Jurkat, Clone E6-1 (cell line): ENCODE results near the gene PRPSAP1.
A peak's percentile ranks its signal among the peaks of the same experiment; 100 is the strongest.

Experiments
- DNase-seq: peaks from one replicate; pipeline ENCODE4 v3.0.0-alpha.2; 2011; ENCODE audit warnings: low read depth, low spot score
- H3K4me3 ChIP-seq: 2 replicates; pipeline ENCODE4 v1.5.1; 2011; ENCODE audit warnings: mild to moderate bottlenecking, low read length, control low read depth, moderate library complexity

PRPSAP1 gene

GRCh38 chr17:76384222-76384986 is 30.7 kb upstream of the PRPSAP1 start, which contains the start of gene SPHK1:
Gene SPHK1 (plus strand): TSS chr17:76384609. CDS start chr17:76385645, 1,036 bp downstream.
- peak within 1 kb of the TSS; percentile 54 for H3K4me3 ChIP-seq
- peak; percentile 49 for DNase-seq

GRCh38 chr17:76383546-76384221 is 30.0 kb upstream of the PRPSAP1 start:
- peak overlapping the region; percentile 54 for H3K4me3 ChIP-seq
- DNase-seq = peak; percentile 47

GRCh38 chr17:76382803-76383545 is 29.3 kb upstream of the PRPSAP1 start:
- DNase-seq = no peak
- peak overlapping the region; percentile 54 for H3K4me3 ChIP-seq

GRCh38 chr17:76382351-76382802 is 28.7 kb upstream of the PRPSAP1 start:
- H3K4me3 ChIP-seq = no peak overlapping the region
- DNase-seq = no peak

- no peak overlapping the region for H3K4me3 ChIP-seq
- DNase-seq = no peak
Measured at GRCh38 chr17:76381633-76382350, 28.1 kb upstream of the PRPSAP1 start.

GRCh38 chr17:76379646-76380376 is 26.1 kb upstream of the PRPSAP1 start:
- no peak for DNase-seq
- H3K4me3 ChIP-seq = no peak overlapping the region

- H3K4me3 ChIP-seq = no peak overlapping the region
- DNase-seq = no peak
Measured at GRCh38 chr17:76379275-76379641, 25.5 kb upstream of the PRPSAP1 start.

GRCh38 chr17:76378548-76379274 is 25.0 kb upstream of the PRPSAP1 start:
- no peak overlapping the region for H3K4me3 ChIP-seq
- DNase-seq = no peak

- no peak overlapping the region for H3K4me3 ChIP-seq
- no peak for DNase-seq
Measured at GRCh38 chr17:76376318-76377133, 22.8 kb upstream of the PRPSAP1 start.

GRCh38 chr17:76371656-76372628 is 18.2 kb upstream of the PRPSAP1 start:
- DNase-seq = no peak
- H3K4me3 ChIP-seq = no peak overlapping the region

GRCh38 chr17:76370261-76370993 is 16.7 kb upstream of the PRPSAP1 start:
- H3K4me3 ChIP-seq = no peak overlapping the region
- DNase-seq = no peak

GRCh38 chr17:76369804-76370203 is 16.1 kb upstream of the PRPSAP1 start:
- no peak for DNase-seq
- H3K4me3 ChIP-seq = no peak overlapping the region

GRCh38 chr17:76369379-76369778 is 15.7 kb upstream of the PRPSAP1 start:
- DNase-seq = no peak
- no peak overlapping the region for H3K4me3 ChIP-seq

- DNase-seq = no peak
- H3K4me3 ChIP-seq = no peak overlapping the region
Measured at GRCh38 chr17:76368545-76368944, 14.8 kb upstream of the PRPSAP1 start.

- DNase-seq = no peak
- no peak overlapping the region for H3K4me3 ChIP-seq
Measured at GRCh38 chr17:76367642-76368041, 13.9 kb upstream of the PRPSAP1 start.
